ENCODE measurements around the gene LPO. TPM values are rescaled to one million over a fixed set of nuclear protein-coding genes. Genes with fewer than 3 reads are reported as not detected.

Gene LPO
- total and polyA plus RNA-seq, 9 of the 15 experiments (the other 6 are each of a cell fraction or from before 2014, with no cell fraction given), result 0.07 to 0.11 TPM; not detected in 7

GRCh38 chr17:58291246-58291645, 52.9 kb downstream of the LPO start:
- BruUV-seq (replicated peaks), result no TSS peak
- FAIRE-seq (no peak), ATAC-seq (no peak), DNase-seq (ENCODE audit: extremely low read depth in 1 of 4, low spot score in 3 of 4) (no peak)
- H3K79me2 ChIP-seq (ENCODE audit: control insufficient read depth, insufficient read depth, low read length), result no peaks in the 10 kb centered on the region
- peaks cover 5 to 18% of the 10 kb centered on the region in 2 experiments; a peak in 3 of 5 replicates for H3K4me1 ChIP-seq (replicated peaks in 1 of 2; ENCODE audit: control insufficient read depth in 2 of 2, insufficient read depth in 2 of 2, low read length in 2 of 2)
- in situ Hi-C loops (cut with MboI) (loop anchor here (25.0 kb wide), 1 partner anchor 721 kb away; no protein-coding TSS in a partner anchor), intact Hi-C loops (cut with micrococcal nuclease) (no loop called here)
- no peak overlapping the region for H3K4me3 ChIP-seq
- no peaks in the 10 kb centered on the region for H3K27me3 ChIP-seq (ENCODE audit: control insufficient read depth in 2 of 2, insufficient read depth in 2 of 2, low read length in 2 of 2)
- H3K9me1 ChIP-seq (ENCODE audit: control insufficient read depth, insufficient read depth, low read length), result no peaks in the 10 kb centered on the region
- no peak overlapping the region for H2AFZ ChIP-seq (ENCODE audit: low read depth, low read length)
- H3K4me2 ChIP-seq (ENCODE audit: insufficient read depth, low read length), result no peak overlapping the region
- H3K9ac ChIP-seq (ENCODE audit: insufficient read depth in 1 of 2, low read depth in 2 of 2, low read length in 2 of 2), result no peak overlapping the region
- H4K20me1 ChIP-seq (replicated peaks; ENCODE audit: control insufficient read depth, insufficient read depth, low read length), result no peaks in the 10 kb centered on the region
- 42% methylated on average over 5 of the region's 5 CpGs for WGBS (ENCODE audit: insufficient coverage, low coverage, missing lambda C conversion rate)
- CTCF ChIA-PET (ENCODE audit: low intra/inter-chr PET ratio), result no interaction called here
- no peaks in the 10 kb centered on the region for H3K36me3 ChIP-seq (ENCODE audit: control insufficient read depth, insufficient read depth, low read length)
- no peak overlapping the region for H3K27ac ChIP-seq (ENCODE audit: extremely low read depth, low read depth, low read length)
- no peaks in the 10 kb centered on the region; the same call in none of the 2 replicates for H3K9me3 ChIP-seq (replicated peaks; ENCODE audit: control insufficient read depth, insufficient read depth, low read depth, low read length)
- POLR2A ChIA-PET, result no interaction called here
- no peak for TF ChIP-seq PRDM10 (IDR thresholded peaks at IDR 0.05; ENCODE audit: partially characterized antibody)
- no peak for TF ChIP-seq CHCHD3 (CRISPR knock-in tag; IDR thresholded peaks at IDR 0.05)
- TF ChIP-seq ZNF551 (CRISPR knock-in tag; IDR thresholded peaks at IDR 0.05), result no peak
- no peak for TF ChIP-seq HMBOX1 (IDR thresholded peaks at IDR 0.05)
- TF ChIP-seq RBM14 (IDR thresholded peaks at IDR 0.05; ENCODE audit: borderline replicate concordance, insufficient read depth, low read depth, low read length), result no peak
- no peak for TF ChIP-seq MGA (IDR thresholded peaks at IDR 0.05)

Measured in K562 (cell line).